ENCODE measurements around the gene TLE4. TPM values are rescaled to one million over a fixed set of nuclear protein-coding genes. Genes with fewer than 3 reads are reported as not detected.

The TLE4 gene
- total RNA-seq, 3 donors from 2014 or later (not counting 1 experiment from before 2014, with no cell fraction given), result 214 to 240 (median 220) TPM

- H3K36me3 Mint-ChIP-seq, result no peaks in the 10 kb centered on the region
- intact Hi-C loops (cut with micrococcal nuclease), result no loop called here
- 93% methylated on average over 6 of the region's 6 CpGs for WGBS (ENCODE audit: insufficient coverage)
Observed at GRCh38 chr9:79763671-79764285, 192.0 kb downstream of the TLE4 start.

GRCh38 chr9:79764374-79764773 is 192.6 kb downstream of the TLE4 start:
- intact Hi-C loops (cut with micrococcal nuclease), result no loop called here
- no peak for ATAC-seq
- Mint-ChIP-seq H3K4me3 (no peak overlapping the region), H3K36me3 (no peaks in the 10 kb centered on the region), H3K4me1 (no peaks in the 10 kb centered on the region), H3K27me3 (ENCODE audit: low read depth in 2 of 2) (peaks cover 11 to 12% of the 10 kb centered on the region in 2 donors), H3K9me3 (no peaks in the 10 kb centered on the region), H3K27ac (no peak overlapping the region)
- no peak for DNase-seq
- TF ChIP-seq CTCF (IDR thresholded peaks at IDR 0.05), result no peak
- no peaks in the 10 kb centered on the region for H3K27me3 ChIP-seq (ENCODE audit: control insufficient read depth, insufficient read depth, low read length)
- no peak overlapping the region for H3K27ac ChIP-seq (ENCODE audit: low read length)
- H3K36me3 ChIP-seq (ENCODE audit: control insufficient read depth, insufficient read depth, low read length), result no peaks in the 10 kb centered on the region
- H3K9me3 ChIP-seq (ENCODE audit: control insufficient read depth, insufficient read depth, low read length), result no peaks in the 10 kb centered on the region
- WGBS (ENCODE audit: insufficient coverage), result 85% methylated on average over 3 of the region's 3 CpGs
- H3K4me3 ChIP-seq (ENCODE audit: low read length), result no peak overlapping the region
- H3K4me1 ChIP-seq (ENCODE audit: control insufficient read depth, insufficient read depth, low read length), result no peaks in the 10 kb centered on the region

More at GRCh38 chr9:79763671-79764285, 192.0 kb downstream of the TLE4 start:
- no peaks in the 10 kb centered on the region for H3K27me3 ChIP-seq (ENCODE audit: control insufficient read depth, insufficient read depth, low read length)
- H3K27ac ChIP-seq (ENCODE audit: low read length), result no peak overlapping the region
- peaks cover 11 to 12% of the 10 kb centered on the region in 2 donors for H3K27me3 Mint-ChIP-seq (ENCODE audit: low read depth in 2 of 2)
- TF ChIP-seq CTCF (IDR thresholded peaks at IDR 0.05), result no peak
- no peaks in the 10 kb centered on the region for H3K9me3 Mint-ChIP-seq
- no peak for DNase-seq
- H3K36me3 ChIP-seq (ENCODE audit: control insufficient read depth, insufficient read depth, low read length), result no peaks in the 10 kb centered on the region
- no peak overlapping the region for H3K27ac Mint-ChIP-seq
- ATAC-seq, result no peak
- H3K4me1 ChIP-seq (ENCODE audit: control insufficient read depth, insufficient read depth, low read length), result no peaks in the 10 kb centered on the region
- H3K4me3 Mint-ChIP-seq, result no peak overlapping the region
- no peaks in the 10 kb centered on the region for H3K9me3 ChIP-seq (ENCODE audit: control insufficient read depth, insufficient read depth, low read length)
- no peak overlapping the region for H3K4me3 ChIP-seq (ENCODE audit: low read length)
- H3K4me1 Mint-ChIP-seq, result no peaks in the 10 kb centered on the region

- Mint-ChIP-seq H3K36me3 (no peaks in the 10 kb centered on the region), H3K4me3 (no peak overlapping the region), H3K9me3 (no peaks in the 10 kb centered on the region), H3K27me3 (ENCODE audit: low read depth in 2 of 2) (peaks cover 11 to 12% of the 10 kb centered on the region in 2 donors), H3K27ac (no peak overlapping the region), H3K4me1 (no peaks in the 10 kb centered on the region)
- intact Hi-C loops (cut with micrococcal nuclease), result no loop called here
- H3K36me3 ChIP-seq (ENCODE audit: control insufficient read depth, insufficient read depth, low read length), result no peaks in the 10 kb centered on the region
- DNase-seq (no peak), ATAC-seq (no peak)
- no peaks in the 10 kb centered on the region for H3K27me3 ChIP-seq (ENCODE audit: control insufficient read depth, insufficient read depth, low read length)
- no peak overlapping the region for H3K4me3 ChIP-seq (ENCODE audit: low read length)
- no peaks in the 10 kb centered on the region for H3K4me1 ChIP-seq (ENCODE audit: control insufficient read depth, insufficient read depth, low read length)
- H3K27ac ChIP-seq (ENCODE audit: low read length), result no peak overlapping the region
- H3K9me3 ChIP-seq (ENCODE audit: control insufficient read depth, insufficient read depth, low read length), result no peaks in the 10 kb centered on the region
- TF ChIP-seq CTCF (IDR thresholded peaks at IDR 0.05), result no peak
- 91% methylated on average over 6 of the region's 6 CpGs for WGBS (ENCODE audit: insufficient coverage)
Observed at GRCh38 chr9:79765466-79765865, 193.7 kb downstream of the TLE4 start.

- ATAC-seq, result no peak
- no peaks in the 10 kb centered on the region for H3K4me1 ChIP-seq (ENCODE audit: control insufficient read depth, insufficient read depth, low read length)
- H3K36me3 ChIP-seq (ENCODE audit: control insufficient read depth, insufficient read depth, low read length), result no peaks in the 10 kb centered on the region
- no peaks in the 10 kb centered on the region for H3K4me1 Mint-ChIP-seq
- no peak overlapping the region for H3K4me3 ChIP-seq (ENCODE audit: low read length)
- intact Hi-C loops (cut with micrococcal nuclease), result no loop called here
- 95% methylated on average over 5 of the region's 5 CpGs for WGBS (ENCODE audit: insufficient coverage)
- H3K27me3 ChIP-seq (ENCODE audit: control insufficient read depth, insufficient read depth, low read length), result no peaks in the 10 kb centered on the region
- no peaks in the 10 kb centered on the region for H3K9me3 ChIP-seq (ENCODE audit: control insufficient read depth, insufficient read depth, low read length)
- H3K27me3 Mint-ChIP-seq (ENCODE audit: low read depth in 2 of 2), result peaks cover 11 to 12% of the 10 kb centered on the region in 2 donors
- no peak overlapping the region for H3K4me3 Mint-ChIP-seq
- H3K36me3 Mint-ChIP-seq, result no peaks in the 10 kb centered on the region
- no peak overlapping the region for H3K27ac ChIP-seq (ENCODE audit: low read length)
- no peaks in the 10 kb centered on the region for H3K9me3 Mint-ChIP-seq
- H3K27ac Mint-ChIP-seq, result no peak overlapping the region
- no peak for DNase-seq
- no peak for TF ChIP-seq CTCF (IDR thresholded peaks at IDR 0.05)
Observed at GRCh38 chr9:79766091-79766490, 194.3 kb downstream of the TLE4 start.

Measured in natural killer cell (primary cell).